Skeletal muscle cell (primary cell): ENCODE measurements around the gene IL31RA.
A peak's percentile ranks its signal among the peaks of the same experiment; 100 is the strongest.

Source experiments
- DNase-seq: peaks from one replicate; pipeline ENCODE4 v3.0.0-alpha.2; 2010; ENCODE audit warnings: low read depth
- H3K4me3 ChIP-seq: 2 replicates; pipeline ENCODE4 v1.5.1; 2011; ENCODE audit warnings: low read depth, mild to moderate bottlenecking, control low read depth, low read length, moderate library complexity

IL31RA gene

DNA sequence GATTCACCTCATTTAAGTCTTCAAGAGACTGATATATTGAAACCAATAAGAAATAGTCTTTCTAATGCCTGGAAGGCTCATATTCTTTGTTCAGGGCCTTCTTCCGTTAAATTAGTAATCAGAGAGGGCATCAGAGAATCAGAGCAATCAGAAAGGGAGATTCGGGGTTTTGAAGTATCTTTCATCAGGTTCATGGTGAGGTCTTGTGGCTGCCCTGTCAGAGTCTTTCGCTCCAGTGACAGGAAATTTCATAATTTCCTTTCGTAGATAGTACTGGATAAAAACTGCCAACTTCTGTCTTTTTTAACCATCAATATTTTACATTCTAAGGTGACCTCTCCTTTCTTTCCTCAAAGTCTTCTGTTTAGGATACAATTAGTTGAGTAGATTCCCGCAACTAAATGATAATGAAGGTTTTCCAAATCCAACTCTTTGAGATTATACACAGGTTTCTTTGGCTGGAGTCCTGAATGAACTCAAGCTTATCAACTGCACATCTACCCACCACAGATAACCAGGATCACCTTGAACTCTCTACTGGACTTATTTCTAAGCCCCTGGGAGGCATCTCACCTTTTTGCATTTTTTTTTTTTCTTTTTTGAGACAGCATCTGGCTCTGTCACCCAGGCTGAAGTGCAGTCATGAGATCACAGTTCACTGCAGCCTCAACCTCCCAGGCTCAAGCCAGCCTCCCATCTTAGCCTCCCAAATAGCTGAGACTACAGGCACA, 5.5 kb downstream of the IL31RA start:
- DNase-seq = no peak
- H3K4me3 ChIP-seq = no peak overlapping the region

DNA sequence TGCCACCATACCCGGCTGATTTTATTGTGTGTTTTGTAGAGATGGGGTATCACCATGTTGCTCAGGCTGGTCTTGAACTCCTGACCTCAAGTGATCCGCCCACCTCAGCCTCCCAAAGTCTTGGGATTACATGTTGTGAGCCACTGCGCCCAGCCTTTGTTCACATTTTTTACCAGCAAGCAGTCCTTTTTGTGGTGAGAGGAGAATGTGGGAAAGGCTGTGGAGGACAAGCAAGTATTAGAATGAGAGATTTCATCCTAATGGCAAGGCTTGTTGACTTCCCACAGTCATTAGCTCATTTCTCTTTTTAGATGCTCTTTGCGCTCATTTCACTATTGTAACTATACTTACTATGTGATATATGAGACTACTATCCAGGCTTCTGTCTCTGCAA, 6.1 kb downstream of the IL31RA start:
- no peak overlapping the region for H3K4me3 ChIP-seq
- no peak for DNase-seq

DNA sequence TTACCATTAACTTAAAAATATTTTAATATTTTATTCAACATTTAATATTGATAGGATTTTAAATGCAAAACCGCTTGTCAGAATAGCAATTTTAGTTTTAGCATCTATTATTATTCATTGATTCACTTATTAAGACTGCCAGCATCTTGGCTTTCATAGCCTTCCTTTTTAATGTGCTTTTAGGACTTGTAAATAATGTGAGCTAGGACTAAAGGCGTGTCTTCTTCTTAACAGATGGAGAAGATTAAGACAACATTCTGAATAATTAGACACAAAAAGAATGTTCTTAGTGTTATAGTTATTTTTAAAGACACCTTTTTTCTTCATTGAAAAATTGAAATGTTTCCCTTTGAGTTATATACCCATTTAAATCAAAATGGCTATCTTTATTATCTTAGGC, 6.9 kb downstream of the IL31RA start:
- no peak overlapping the region for H3K4me3 ChIP-seq
- DNase-seq = no peak

DNA sequence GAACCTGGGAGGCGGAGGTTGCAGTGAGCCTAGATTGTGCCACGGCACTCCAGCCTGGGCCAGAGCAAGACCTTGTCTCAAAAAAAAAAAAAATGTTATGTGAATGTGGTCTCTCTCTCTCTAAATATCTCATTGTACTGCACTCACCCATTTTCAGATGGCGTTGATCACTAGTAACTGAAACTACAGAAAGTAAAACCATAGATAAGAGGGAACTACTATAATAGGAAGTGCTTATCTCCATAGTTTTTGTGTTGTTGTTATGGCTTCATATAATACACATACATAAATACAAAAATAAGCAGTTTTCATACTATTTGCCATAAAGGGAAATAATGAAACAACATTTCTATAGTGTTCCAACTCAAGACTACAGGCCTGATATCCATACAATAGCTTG, 9.1 kb downstream of the IL31RA start:
- no peak for DNase-seq
- H3K4me3 ChIP-seq = no peak overlapping the region

DNA sequence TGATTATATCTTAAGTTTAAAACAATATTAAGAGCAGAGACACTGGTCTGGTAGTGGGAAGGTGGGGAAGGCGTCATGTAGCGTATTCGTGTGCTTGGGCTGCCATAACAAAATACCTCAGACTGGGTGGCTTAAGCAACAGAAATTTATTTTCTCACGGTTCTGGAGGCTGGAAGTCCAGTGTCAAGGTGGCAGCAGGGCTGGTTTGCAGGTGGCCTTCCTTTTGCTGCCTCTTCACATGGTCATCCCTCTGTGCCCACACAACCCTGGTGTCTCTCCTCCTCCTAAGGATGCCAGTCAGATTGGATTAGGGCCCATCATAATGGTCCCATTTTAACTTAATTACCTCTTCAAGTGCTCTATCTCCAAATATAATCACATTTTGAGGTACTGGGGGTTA, 9.6 kb downstream of the IL31RA start:
- no peak for DNase-seq
- no peak overlapping the region for H3K4me3 ChIP-seq

DNA sequence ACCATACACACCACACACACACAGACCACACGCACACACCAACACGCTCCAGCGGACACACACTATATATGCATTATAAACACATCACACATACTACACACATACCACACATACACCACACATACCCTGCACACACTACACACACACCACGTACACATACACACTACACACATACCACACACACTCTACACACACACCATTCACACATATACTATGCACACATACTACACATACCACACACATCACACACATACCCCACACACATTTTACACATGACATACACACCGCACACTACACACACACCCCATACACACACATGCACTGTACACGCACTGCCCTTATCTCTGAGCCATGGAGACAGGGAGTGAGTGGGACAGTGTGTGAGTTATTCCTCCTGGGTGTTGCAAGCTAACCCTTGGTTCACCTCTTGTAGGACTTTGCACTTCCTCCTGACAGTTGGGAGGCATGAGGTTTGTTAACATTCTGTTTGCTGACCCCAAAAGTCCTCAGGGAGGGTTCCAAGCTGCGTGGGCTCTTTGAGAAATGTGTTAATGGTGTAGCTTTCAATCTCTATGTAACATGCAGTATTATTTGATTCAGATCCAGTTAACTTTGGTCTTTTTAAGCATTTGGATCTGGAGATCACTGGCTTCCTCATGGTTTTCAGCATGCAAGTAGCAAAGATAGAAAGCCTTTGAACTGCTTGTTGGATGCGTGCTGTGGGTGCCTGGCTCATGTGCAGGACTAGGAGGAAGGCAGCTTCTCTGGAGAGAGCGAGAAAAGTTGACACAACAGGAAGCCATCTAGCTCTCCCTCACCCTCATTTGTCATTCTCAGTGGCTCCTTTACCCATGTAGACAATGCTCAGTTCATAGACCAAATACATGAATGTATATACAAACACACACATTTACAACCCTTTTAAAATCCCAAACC, 13.7 kb downstream of the IL31RA start:
- no peak for DNase-seq
- no peak overlapping the region for H3K4me3 ChIP-seq

DNA sequence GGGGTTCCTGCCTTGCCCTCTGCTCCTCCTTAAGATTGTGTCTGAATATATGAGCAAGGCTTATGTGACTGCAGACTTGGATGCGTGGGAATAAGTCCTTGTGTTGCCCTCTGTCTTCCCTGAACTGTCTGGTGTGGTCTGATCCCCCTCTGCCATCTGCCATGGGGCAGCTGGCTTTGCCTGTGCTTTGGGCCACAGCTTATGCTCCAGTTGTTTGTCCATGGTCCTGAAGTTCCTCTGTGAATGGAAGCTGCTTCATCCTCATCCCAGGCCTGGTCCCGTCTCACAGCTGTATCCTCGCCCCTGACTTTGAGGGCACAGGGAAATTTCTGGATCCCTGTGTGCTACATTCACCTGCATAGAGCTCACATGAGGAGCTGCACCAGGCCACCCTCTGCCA, 14.7 kb downstream of the IL31RA start:
- DNase-seq = no peak
- no peak overlapping the region for H3K4me3 ChIP-seq

DNA sequence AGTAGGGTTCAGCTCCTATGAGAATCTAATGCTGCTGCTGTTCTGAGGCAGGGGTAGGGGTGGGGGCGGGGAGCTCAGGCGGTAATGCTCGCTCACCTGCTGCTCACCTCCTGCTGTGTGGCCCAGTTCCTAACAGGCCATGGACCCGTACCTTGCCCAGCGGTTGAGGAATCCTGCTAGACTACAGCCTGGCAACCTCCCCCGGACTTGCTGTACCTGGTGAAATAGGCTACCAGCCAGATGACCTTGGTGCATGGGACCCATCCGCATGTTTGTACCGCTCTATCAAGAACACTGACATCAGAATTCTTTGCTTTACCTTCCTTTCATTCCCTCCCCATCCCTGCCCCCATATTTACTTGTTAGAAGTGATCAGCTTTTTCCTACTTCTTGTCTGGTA, 15.3 kb downstream of the IL31RA start:
- no peak for DNase-seq
- H3K4me3 ChIP-seq = no peak overlapping the region

DNA sequence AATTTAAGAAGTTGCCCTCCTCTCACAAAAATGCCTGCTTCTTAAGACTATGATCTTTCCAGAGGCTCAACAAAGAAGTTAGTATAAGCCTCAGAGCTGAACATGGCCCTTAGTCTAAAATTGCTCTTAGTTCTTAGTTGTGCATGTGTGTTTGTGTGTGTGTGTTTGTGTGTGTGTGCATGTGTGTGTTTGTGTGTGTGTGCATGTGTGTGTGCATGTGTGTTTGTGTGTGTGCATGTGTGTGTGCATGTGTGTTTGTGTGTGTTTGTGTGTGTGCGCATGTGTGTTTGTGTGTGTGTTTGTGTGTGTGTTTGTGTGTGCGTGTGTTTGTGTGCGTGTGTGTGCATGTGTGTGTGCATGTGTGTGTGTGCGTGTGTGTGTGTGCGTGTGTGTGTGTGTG, 15.8 kb downstream of the IL31RA start:
- no peak for DNase-seq
- H3K4me3 ChIP-seq = no peak overlapping the region

DNA sequence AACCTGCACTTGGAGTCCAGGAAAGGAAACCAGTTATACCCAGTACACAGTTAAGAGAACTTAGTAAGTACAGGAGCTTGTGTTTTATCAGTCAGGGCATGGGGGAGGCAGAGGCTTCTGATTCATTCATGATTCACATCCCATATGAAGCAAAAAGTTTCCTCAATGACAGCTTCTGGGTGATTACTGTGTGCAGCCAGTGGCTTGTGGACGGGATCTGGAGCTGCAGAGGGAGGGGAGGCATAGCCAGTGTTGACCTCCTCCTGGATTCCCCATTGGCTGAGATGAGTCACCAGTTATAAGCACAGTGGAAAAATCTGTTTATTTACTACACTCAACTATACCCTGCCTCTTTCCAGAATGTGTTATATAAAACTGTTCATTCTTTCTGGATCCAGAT, 17.7 kb downstream of the IL31RA start:
- peak; percentile 96 for DNase-seq

DNA sequence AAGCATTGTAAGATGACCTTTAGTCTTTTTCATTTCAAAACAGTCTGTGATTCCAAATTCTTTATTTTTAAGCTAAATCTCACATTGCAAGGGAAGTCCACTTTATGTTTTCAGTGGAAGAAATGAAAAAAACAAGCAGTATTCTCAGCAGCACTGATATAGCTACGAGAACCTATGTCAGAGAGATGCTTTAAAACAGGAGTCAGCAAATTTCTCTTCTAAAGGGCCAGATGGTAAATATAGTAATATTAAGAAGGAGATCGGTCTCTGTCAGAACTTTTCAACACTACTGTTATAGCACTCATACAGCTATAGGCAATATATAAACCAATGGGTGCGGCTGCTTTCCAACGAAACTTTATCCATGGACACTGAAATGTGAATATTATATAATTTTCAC, 18.7 kb downstream of the IL31RA start:
- H3K4me3 ChIP-seq = no peak overlapping the region
- no peak for DNase-seq

More for the DNA sequence above, 17.7 kb downstream of the IL31RA start:
- no peak overlapping the region for H3K4me3 ChIP-seq

DNA sequence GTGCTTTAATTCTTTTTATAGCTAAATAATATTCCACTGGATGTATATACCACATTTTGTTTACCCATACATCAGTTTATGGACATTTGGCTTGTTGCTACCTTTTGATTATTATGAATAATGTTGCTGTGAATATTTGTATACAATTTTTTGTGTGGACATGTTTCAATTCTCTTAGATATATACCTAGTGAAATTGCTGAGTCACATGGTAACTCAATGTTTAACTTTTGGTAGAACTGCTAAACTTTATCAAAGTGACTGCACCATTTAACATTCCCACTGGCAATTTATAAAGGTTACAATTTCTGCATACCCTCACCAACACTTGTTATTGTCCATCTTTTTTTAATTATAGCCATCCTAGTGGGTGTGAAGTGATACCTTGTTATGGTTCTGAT, 22.1 kb downstream of the IL31RA start:
- no peak overlapping the region for H3K4me3 ChIP-seq
- DNase-seq = no peak

DNA sequence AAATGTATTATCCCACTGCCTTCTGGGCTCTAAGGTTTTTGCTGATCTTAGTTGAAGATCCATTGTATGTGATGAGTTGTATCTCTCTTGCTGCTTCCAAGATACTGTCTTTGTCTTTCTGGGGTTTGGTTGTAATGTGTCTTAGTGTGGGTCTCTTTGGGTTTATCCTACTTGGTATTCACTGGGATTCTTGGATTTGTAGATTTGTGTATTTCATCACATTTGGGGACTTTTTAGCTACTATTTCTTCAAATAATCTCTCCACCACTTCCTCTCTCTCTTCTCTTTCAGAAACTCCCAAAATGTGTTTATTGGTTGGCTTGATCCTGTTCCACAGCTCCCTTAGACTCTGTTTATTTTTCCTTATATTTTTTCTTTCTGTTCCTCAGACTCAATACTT, 26.5 kb downstream of the IL31RA start:
- no peak overlapping the region for H3K4me3 ChIP-seq
- no peak for DNase-seq

DNA sequence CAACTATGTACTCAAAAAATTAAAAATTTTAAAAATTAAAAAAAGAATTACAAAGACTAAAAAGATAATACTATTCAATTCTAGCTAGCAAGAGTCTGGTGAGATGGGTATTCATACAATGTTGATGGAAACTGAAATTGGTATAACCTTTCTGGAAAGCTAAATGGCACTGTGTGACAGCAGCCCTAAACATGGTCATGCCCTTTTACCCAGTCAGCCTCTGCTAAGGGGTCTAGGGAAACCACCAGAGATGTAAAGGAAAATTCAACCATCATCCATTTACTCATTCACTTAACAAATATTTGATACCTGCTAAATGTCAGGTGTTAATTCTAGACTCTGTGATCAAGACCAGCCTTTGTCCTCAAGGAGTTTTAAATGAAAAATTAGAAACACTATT, 29.3 kb downstream of the IL31RA start:
- DNase-seq = no peak
- no peak overlapping the region for H3K4me3 ChIP-seq

DNA sequence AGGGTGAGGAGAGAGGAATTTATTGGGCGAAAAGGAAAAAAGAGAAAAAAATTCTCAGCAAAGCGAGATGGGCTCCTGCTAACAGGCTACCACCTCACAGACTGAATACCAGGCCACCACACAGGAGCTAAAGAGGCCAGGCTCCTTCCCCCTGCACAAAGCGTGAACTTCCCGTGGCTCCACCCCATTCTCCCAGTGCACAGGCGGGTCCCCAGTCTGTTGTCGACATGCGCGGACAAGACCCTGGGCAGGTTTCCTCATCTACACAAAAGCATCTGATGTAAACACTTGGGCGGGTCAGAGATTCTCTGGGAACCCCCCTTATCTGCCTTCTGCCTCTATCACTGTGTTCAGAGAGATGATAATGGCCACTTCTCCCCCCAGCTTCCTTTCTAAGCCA, 34.2 kb downstream of the IL31RA start:
- H3K4me3 ChIP-seq = no peak overlapping the region
- no peak for DNase-seq

DNA sequence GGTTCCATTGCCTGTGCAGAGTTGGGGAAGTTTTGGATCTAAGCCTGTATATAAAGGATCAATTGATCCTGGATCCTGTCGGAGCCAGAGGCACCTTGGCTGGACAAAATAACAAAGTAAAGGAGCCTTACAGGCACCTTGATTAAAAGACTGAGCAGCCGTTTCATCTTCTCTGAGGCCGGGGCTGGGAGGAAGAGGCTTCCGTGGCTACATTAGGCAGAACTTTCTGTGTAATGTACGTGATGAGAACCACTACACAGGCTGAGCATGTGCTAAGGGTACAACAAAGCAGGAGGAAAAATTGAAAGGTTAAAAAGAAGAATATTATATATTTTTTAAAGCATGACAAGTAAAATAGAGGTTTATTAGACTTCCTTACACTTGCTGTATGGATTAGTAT, 37.0 kb downstream of the IL31RA start:
- no peak for DNase-seq
- no peak overlapping the region for H3K4me3 ChIP-seq

DNA sequence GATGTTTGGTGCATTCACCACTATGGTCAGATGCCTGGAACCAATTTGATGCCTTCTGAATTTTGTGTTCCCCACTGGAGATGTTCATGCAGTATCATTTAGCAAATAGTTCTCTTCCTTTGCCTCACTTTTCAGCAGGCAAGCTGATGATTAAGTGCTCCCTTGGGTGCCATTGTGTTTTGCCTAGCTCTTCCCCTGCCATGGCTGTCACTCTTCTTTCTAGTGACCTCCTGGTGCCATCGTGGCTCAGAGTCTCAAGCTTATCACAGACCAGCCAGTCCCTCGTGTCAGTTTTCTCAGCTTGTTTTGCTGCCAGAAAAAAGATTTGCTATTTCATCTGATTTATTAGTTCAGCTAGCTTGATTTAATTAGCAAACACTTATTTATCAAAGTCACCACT, 41.3 kb downstream of the IL31RA start:
- DNase-seq = no peak
- no peak overlapping the region for H3K4me3 ChIP-seq

DNA sequence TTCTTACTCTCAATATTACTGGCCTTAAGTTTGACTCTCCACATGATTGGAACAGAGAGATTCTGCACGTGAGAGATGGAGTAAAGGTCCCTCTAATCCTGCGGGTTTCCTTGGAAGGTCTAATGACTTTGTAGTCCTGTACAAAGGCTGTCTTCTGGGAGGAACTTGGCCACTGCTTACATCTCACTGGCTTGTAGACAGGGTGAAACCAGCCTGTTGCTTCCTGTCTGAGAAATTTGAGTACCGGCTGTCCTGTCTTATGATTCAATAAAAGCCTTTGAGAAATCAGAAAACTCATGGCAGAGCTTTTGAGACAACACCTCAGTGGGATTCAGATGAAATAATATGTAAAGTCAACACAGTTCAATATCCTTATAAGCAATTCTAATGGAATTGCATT, 43.0 kb downstream of the IL31RA start:
- H3K4me3 ChIP-seq = no peak overlapping the region
- no peak for DNase-seq

DNA sequence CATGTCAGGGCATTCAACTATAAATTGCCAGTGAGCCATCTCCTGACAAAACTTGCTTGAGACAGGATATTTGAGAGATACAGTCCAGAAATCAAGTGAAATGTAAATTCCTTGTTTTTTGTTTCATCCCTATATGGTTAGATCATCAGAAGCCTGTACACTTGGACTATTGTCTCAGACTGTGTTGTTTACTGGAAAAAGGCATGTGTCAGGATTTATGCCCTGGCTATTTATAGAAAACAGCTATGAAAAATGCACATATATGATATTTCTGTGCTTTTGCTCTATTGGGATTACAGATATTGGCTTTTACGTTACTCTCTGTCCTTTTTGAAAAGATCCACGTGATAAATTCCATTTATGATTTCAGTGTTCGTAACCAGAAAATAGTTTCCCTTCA, 44.2 kb downstream of the IL31RA start:
- DNase-seq = no peak
- no peak overlapping the region for H3K4me3 ChIP-seq

DNA sequence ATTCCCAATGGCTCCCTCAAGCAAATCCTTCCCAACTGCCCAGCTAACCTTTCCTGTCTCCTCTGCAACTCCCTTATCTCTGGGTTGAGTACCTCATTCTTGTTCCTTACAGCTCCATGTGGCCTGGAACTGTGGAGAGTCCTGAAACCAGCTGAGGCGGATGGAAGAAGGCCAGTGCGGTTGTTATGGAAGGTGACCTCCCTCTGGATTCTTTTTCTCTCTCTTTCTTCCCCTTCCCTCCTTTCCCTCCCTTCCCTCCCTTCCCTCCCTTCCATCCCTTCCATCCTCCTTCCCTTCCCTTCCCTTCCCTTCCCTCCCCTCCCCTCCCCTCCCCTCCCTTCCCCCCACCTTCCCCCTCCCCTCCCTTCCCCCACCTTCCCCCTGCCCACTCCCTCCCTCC, 45.1 kb downstream of the IL31RA start:
- no peak overlapping the region for H3K4me3 ChIP-seq
- DNase-seq = no peak

DNA sequence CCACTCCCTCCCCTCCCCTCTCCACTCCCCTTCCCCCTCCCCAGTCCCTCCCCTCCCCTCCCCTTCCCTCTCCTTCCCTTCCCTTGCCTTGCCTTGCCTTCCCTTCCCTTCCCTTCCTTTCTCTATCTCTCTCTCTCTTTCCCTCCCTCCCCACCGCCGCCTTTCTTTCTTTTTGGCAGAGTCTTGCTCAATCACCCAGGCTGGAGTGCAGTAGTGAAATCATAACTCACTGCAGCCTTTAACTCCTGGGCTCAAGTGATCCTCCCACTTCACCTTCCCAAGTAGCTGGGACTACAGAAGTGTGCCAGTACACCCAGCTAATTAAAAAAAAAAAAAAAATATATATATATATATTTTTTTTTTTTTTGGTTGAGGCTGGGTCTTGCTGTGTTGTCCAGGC, 45.5 kb downstream of the IL31RA start:
- no peak for DNase-seq
- no peak overlapping the region for H3K4me3 ChIP-seq
